ENCODE results near the gene IL17RA.

Gene IL17RA

GRCh38 chr22:17106161-17106784 lies 21.5 kb downstream of the IL17RA start:
- no peak for DNase-seq (ENCODE audit: low read depth in 2 of 2)

- peak in 1 of 2 donors; percentile 21 for DNase-seq (ENCODE audit: low read depth in 2 of 2)
Observed at GRCh38 chr22:17106785-17107546, 22.2 kb downstream of the IL17RA start.

- no peak for DNase-seq (ENCODE audit: low read depth in 2 of 2)
Observed at GRCh38 chr22:17107547-17107810, 22.7 kb downstream of the IL17RA start.

DNA sequence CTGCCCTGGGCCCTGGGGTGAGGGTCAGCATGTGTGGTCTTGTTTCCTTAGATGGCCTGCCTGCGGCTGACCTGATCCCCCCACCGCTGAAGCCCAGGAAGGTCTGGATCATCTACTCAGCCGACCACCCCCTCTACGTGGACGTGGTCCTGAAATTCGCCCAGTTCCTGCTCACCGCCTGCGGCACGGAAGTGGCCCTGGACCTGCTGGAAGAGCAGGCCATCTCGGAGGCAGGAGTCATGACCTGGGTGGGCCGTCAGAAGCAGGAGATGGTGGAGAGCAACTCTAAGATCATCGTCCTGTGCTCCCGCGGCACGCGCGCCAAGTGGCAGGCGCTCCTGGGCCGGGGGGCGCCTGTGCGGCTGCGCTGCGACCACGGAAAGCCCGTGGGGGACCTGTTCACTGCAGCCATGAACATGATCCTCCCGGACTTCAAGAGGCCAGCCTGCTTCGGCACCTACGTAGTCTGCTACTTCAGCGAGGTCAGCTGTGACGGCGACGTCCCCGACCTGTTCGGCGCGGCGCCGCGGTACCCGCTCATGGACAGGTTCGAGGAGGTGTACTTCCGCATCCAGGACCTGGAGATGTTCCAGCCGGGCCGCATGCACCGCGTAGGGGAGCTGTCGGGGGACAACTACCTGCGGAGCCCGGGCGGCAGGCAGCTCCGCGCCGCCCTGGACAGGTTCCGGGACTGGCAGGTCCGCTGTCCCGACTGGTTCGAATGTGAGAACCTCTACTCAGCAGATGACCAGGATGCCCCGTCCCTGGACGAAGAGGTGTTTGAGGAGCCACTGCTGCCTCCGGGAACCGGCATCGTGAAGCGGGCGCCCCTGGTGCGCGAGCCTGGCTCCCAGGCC lies 23.7 kb downstream of the IL17RA start:
- no peak for DNase-seq (ENCODE audit: low read depth in 2 of 2)

DNA sequence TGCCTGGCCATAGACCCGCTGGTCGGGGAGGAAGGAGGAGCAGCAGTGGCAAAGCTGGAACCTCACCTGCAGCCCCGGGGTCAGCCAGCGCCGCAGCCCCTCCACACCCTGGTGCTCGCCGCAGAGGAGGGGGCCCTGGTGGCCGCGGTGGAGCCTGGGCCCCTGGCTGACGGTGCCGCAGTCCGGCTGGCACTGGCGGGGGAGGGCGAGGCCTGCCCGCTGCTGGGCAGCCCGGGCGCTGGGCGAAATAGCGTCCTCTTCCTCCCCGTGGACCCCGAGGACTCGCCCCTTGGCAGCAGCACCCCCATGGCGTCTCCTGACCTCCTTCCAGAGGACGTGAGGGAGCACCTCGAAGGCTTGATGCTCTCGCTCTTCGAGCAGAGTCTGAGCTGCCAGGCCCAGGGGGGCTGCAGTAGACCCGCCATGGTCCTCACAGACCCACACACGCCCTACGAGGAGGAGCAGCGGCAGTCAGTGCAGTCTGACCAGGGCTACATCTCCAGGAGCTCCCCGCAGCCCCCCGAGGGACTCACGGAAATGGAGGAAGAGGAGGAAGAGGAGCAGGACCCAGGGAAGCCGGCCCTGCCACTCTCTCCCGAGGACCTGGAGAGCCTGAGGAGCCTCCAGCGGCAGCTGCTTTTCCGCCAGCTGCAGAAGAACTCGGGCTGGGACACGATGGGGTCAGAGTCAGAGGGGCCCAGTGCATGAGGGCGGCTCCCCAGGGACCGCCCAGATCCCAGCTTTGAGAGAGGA lies 24.5 kb downstream of the IL17RA start:
- no peak for DNase-seq (ENCODE audit: low read depth in 2 of 2)

- DNase-seq (ENCODE audit: low read depth in 2 of 2): no peak
Observed at GRCh38 chr22:17109976-17110375, 25.2 kb downstream of the IL17RA start.

- DNase-seq (ENCODE audit: low read depth in 2 of 2): no peak
Observed at GRCh38 chr22:17110791-17111550, 26.2 kb downstream of the IL17RA start.

GRCh38 chr22:17112491-17113042 lies 27.8 kb downstream of the IL17RA start:
- DNase-seq (ENCODE audit: low read depth in 2 of 2): no peak

GRCh38 chr22:17113600-17113999 lies 28.8 kb downstream of the IL17RA start:
- no peak for DNase-seq (ENCODE audit: low read depth in 2 of 2)

DNA sequence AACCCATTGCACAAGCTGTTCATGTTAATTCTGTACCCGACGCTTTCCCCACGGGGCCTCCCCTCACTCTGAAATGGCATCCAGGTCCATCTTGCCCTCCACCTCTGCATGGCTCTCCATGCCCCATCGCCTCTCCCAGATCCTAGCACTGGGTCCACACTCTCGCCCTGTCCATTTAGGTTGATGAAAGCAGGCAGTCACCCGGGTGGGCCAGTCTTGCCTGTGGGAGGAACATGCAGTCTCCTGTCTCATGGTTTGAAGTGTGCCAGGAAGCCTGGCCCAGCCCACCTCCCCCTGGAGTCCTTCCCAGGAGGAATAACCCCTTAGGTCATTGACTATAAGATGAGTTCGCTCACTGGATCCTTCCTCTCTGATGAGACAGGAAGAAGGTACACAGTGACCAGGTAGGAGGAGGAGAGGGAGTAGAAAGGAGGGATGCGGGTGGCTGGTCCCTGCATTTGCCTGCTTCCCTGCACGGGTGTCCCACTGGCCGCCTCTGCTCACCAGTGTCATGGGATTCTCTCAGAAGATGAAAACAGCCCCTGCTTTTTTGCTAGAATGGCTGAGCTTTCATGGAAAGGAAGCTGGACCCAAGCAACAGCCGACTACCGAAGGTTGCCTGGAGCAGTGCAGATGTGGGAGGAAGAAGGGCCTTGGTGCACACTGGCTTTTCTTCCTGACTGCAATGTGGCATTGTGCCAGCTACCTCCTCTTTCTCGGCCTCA lies 29.5 kb downstream of the IL17RA start:
- no peak for DNase-seq (ENCODE audit: low read depth in 2 of 2)

GRCh38 chr22:17114898-17115235 lies 30.1 kb downstream of the IL17RA start:
- no peak for DNase-seq (ENCODE audit: low read depth in 2 of 2)

- DNase-seq (ENCODE audit: low read depth in 2 of 2): no peak
Observed at GRCh38 chr22:17115236-17115635, 30.4 kb downstream of the IL17RA start.

- no peak for DNase-seq (ENCODE audit: low read depth in 2 of 2)
Observed at GRCh38 chr22:17115945-17116565, 31.3 kb downstream of the IL17RA start.

GRCh38 chr22:17116572-17117330 lies 32.0 kb downstream of the IL17RA start:
- DNase-seq (ENCODE audit: low read depth in 2 of 2): no peak

DNA sequence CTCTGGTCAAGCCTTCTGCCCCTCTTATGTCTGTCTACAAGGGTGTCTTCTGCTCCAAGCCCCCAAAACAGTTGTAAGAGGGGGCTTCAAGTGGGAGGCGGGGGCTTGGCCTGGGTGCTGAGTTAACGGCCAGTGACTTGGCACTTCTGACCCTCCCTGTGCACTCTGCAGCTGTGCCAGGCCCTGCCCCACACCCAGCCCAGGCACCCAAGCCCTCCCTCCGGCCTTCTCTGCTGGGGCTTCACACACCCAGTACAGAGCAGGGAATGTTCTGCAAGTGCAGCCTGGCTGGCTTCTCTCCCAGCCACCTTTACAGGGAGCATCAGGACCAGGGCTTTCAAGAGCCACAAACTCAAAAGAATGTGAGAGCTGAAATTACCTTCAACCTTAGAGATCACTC lies 32.6 kb downstream of the IL17RA start:
- no peak for DNase-seq (ENCODE audit: low read depth in 2 of 2)

DNA sequence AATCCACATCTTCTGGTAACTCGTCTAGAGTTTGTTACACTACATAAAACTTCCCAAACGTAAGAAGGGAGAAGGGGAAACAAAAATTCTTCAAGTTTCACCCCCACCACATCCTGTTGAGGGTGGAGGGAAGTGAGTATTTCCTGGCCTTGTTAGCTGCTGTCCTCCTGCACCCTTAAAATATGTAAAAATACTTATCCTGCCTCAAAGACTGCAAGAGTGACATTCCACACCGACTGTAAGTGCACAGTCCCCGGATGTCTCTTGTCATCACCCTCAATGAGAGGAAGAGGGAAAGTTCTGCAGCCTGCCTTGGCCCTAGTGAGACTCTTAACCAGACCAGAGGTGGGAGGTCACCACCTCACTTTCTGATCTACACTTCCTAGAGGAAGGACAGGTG lies 33.1 kb downstream of the IL17RA start:
- no peak for DNase-seq (ENCODE audit: low read depth in 2 of 2)

DNA sequence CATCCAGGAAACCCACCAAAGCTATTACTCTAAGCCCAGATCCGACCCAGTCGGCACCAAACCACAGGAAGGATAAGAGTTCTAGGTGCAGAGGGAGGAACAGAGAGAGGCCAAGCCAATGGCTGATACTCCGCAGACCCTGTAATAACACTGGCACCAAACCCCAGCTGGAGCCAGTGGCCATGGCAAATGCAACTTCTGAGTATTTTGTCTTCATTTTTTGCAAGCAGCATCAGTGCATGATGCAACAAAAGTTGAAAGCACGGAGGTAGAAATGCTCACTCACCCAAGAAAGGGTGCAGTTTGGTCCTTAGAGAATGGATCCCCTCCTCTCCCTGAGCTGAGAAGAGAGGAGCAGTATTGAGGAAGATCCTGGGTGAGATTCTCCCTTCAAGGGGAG lies 33.5 kb downstream of the IL17RA start:
- no peak for DNase-seq (ENCODE audit: low read depth in 2 of 2)

GRCh38 chr22:17119481-17120202 lies 34.8 kb downstream of the IL17RA start:
- DNase-seq (ENCODE audit: low read depth in 2 of 2): no peak

DNA sequence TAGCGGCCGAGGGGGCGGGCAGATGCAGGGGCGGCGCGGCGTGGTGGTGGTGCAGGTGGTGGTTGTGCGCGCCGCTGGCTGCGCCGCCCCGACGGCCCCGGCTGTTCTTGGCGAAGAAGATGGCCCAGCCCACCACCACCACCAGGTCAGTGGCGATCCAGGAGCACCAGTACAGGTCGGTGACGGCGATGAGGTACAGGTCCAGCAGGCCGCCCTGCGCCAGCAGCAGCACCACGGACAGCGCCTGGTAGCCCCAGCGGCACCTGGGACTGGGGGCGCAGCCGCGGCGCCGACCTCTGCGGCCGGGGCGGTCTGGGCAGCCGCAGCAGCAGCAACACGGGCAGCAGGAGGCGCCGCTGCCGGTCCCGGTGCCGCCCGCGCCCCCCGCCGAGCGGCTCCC lies 35.5 kb downstream of the IL17RA start:
- DNase-seq (ENCODE audit: low read depth in 2 of 2): peak in 1 of 2 donors; percentile 44
